ENCODE results near the gene EYA2.

- TF ChIP-seq EZH2 (IDR thresholded peaks at IDR 0.05; ENCODE audit: insufficient read depth, poor library complexity, severe bottlenecking) (no peak), EZH2phosphoT487 (IDR thresholded peaks at IDR 0.05; ENCODE audit: insufficient read depth, low read depth) (no peak)
Measured at GRCh38 chr20:47228654-47229053, 334.0 kb downstream of the EYA2 start.

Measured in GM23248 (cell line).